Astrocyte (in vitro differentiated cells and primary cell): Measurements from ENCODE around the gene DOCK3.

Experiments used
- EZH2 ChIP-seq: IDR thresholded peaks from 2 replicates; pipeline ENCODE4 v1.6.1; 2012; ENCODE audit warnings: mild to moderate bottlenecking, low read length, inconsistent platforms; ENCODE audit not compliant: insufficient read depth
- TF ChIP-seq, protein P1 (sequence below): IDR thresholded peaks from 2 replicates; pipeline ENCODE4 v1.5.1; 2011; ENCODE audit warnings: low read depth, mild to moderate bottlenecking, inconsistent platforms, low read length, moderate library complexity; ENCODE audit not compliant: insufficient read depth

DNA sequence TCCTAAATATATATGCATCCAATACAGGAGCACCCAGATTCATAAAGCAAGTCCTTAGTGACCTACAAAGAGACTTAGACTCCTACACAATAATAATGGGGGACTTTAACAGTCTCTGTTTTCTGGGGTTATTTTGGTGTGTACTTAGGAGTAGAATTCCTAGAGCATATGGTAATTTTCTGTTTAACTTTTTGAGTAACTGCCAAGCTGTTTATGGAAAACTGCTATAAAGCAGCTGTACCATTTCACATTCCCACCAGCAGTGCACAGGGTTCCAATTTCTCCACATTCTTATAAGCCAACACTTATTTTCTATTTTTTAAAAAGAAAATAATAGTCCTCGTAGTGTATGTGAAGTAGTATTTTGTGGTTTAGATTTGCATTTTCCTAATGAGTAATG, 68.9 kb downstream of the DOCK3 start:
- TF ChIP-seq EZH2, result no peak
- TF ChIP-seq, protein P1, sequence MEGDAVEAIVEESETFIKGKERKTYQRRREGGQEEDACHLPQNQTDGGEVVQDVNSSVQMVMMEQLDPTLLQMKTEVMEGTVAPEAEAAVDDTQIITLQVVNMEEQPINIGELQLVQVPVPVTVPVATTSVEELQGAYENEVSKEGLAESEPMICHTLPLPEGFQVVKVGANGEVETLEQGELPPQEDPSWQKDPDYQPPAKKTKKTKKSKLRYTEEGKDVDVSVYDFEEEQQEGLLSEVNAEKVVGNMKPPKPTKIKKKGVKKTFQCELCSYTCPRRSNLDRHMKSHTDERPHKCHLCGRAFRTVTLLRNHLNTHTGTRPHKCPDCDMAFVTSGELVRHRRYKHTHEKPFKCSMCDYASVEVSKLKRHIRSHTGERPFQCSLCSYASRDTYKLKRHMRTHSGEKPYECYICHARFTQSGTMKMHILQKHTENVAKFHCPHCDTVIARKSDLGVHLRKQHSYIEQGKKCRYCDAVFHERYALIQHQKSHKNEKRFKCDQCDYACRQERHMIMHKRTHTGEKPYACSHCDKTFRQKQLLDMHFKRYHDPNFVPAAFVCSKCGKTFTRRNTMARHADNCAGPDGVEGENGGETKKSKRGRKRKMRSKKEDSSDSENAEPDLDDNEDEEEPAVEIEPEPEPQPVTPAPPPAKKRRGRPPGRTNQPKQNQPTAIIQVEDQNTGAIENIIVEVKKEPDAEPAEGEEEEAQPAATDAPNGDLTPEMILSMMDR, result no peak
